Endothelial cell of umbilical vein (primary cell): ENCODE measurements around the gene TSPAN18. TPM values are rescaled to one million over a fixed set of nuclear protein-coding genes. Genes with fewer than 3 reads are reported as not detected.
A peak's percentile ranks its signal among the peaks of the same experiment; 100 is the strongest.

Experiments used
- BruUV-seq: library from RNA; stranded (reverse); fragments of 400-500 nt; replicated peaks from 2 replicates; lab custom pipeline; 2021; lab: Mats Ljungman, UMichigan
- CTCF ChIA-PET: fragments of 300-600, 350-600 bp; sonication (Branson Sonifier 250); formaldehyde crosslinking; loops from one replicate; lab custom pipeline; 2021; ENCODE audit warnings: antibody characterized with exemption, inconsistent platforms; lab: Charles Lee
- POLR2A ChIA-PET: fragments of 300-600, 350-600 bp; sonication (Branson Sonifier 250); formaldehyde crosslinking; loops from one replicate; lab custom pipeline; 2021; ENCODE audit warnings: antibody characterized with exemption, inconsistent platforms; lab: Charles Lee
- DNase-seq: peaks from one replicate; pipeline ENCODE4 v3.0.0-alpha.2; 2011; ENCODE audit warnings: low read depth, low spot score
- FAIRE-seq: peaks from 2 replicates; lab custom pipeline; 2011; peaks lifted over from hg19 to GRCh38; lab: Jason Lieb, UNC
- H2AFZ ChIP-seq: 2 replicates; pipeline ENCODE4 v1.6.0; 2012; ENCODE audit warnings: low read depth, low read length, control low read depth, inconsistent platforms
- H3K27ac ChIP-seq: 2 replicates; pipeline ENCODE4 v1.5.1; 2011; ENCODE audit warnings: low read depth, mild to moderate bottlenecking, control low read depth, low read length, moderate library complexity; ENCODE audit not compliant: insufficient read depth
- H3K27me3 ChIP-seq, 2 experiments: 2 replicates each; pipeline versions ENCODE4 v1.6.0 to v1.6.1; 2011; ENCODE audit warnings: low read length in 2 of 2, mixed read lengths in 1 of 2; ENCODE audit not compliant: control insufficient read depth in 2 of 2, insufficient read depth in 2 of 2
- H3K36me3 ChIP-seq, 2 experiments: 2 replicates in 1 of 2; 3 replicates in 1 of 2; pipeline ENCODE4 v1.5.1; 2011; ENCODE audit warnings: low read length in 2 of 2, mild to moderate bottlenecking in 1 of 2, moderate library complexity in 1 of 2; ENCODE audit not compliant: control insufficient read depth in 2 of 2, insufficient read depth in 2 of 2; ENCODE audit errors: extremely low read depth in 1 of 2
- H3K4me1 ChIP-seq: 3 replicates; pipeline ENCODE4 v1.5.1; 2011; ENCODE audit warnings: mild to moderate bottlenecking, low read length; ENCODE audit not compliant: control insufficient read depth, insufficient read depth; ENCODE audit errors: extremely low read depth
- H3K4me2 ChIP-seq: 2 replicates; pipeline ENCODE4 v1.6.1; 2011; ENCODE audit warnings: low read length, control low read depth, mixed read lengths; ENCODE audit not compliant: insufficient read depth
- H3K4me3 ChIP-seq, 3 experiments: fragments of 200-600 bp in 1 of 3; sonication (generic), shearing (Covaris generic) in 1 of 3; replicated peaks in 1 of 3; 2 replicates each; pipeline ENCODE4 v1.5.1; 2011 to 2016; ENCODE audit warnings: control low read depth in 3 of 3, low read length in 3 of 3, mild to moderate bottlenecking in 2 of 3, inconsistent platforms in 1 of 3, low read depth in 1 of 3, moderate library complexity in 1 of 3; ENCODE audit not compliant: insufficient read depth in 1 of 3
- H3K79me2 ChIP-seq: 2 replicates; pipeline ENCODE4 v1.6.0; 2012; ENCODE audit warnings: low read length, inconsistent platforms; ENCODE audit not compliant: control insufficient read depth, insufficient read depth
- H3K9ac ChIP-seq: replicated peaks from 2 replicates; pipeline ENCODE3; 2011; ENCODE audit warnings: low read length, control low read depth; ENCODE audit not compliant: insufficient read depth; ENCODE audit errors: extremely low read depth
- H3K9me1 ChIP-seq: replicated peaks from 3 replicates; pipeline ENCODE4 v1.6.0; 2011; ENCODE audit warnings: mild to moderate bottlenecking, low read length; ENCODE audit not compliant: control insufficient read depth, insufficient read depth; ENCODE audit errors: extremely low read depth
- H3K9me3 ChIP-seq: replicated peaks from 2 replicates; pipeline ENCODE4 v1.5.1; 2012; ENCODE audit warnings: low read length, inconsistent platforms; ENCODE audit not compliant: control insufficient read depth, insufficient read depth
- H4K20me1 ChIP-seq: replicated peaks from 2 replicates; pipeline ENCODE3; 2011; ENCODE audit warnings: mild to moderate bottlenecking, low read length; ENCODE audit not compliant: control insufficient read depth, insufficient read depth; ENCODE audit errors: extremely low read depth
- CTCF ChIP-seq, 2 donors: IDR thresholded peaks; 1 replicate in 1 of 2; 2 replicates in 1 of 2; pipeline ENCODE4 v1.5.1; 2011; ENCODE audit warnings: low read length in 2 of 2, mild to moderate bottlenecking in 2 of 2, moderate library complexity in 2 of 2, control low read depth in 1 of 2, inconsistent platforms in 1 of 2, low read depth in 1 of 2; ENCODE audit not compliant: insufficient read depth in 1 of 2; ENCODE audit errors: extremely low read depth in 1 of 2
- FOS ChIP-seq: IDR thresholded peaks from 2 replicates; pipeline ENCODE4 v1.6.1; 2011; ENCODE audit warnings: mild to moderate bottlenecking, low read length, moderate library complexity, borderline replicate concordance; ENCODE audit not compliant: insufficient read depth
- GATA2 ChIP-seq: IDR thresholded peaks from 2 replicates; pipeline ENCODE4 v1.7.0; 2011; ENCODE audit warnings: low read depth, mild to moderate bottlenecking, moderate library complexity, mixed read lengths, low read length; ENCODE audit not compliant: insufficient read length, insufficient read depth
- JUN ChIP-seq: IDR thresholded peaks from 2 replicates; pipeline ENCODE4 v1.6.1; 2011; ENCODE audit warnings: borderline replicate concordance, low read depth; ENCODE audit not compliant: insufficient read length, insufficient read depth
- MYC ChIP-seq: IDR thresholded peaks from one replicate; pipeline ENCODE4 v1.6.1; 2011; ENCODE audit warnings: mild to moderate bottlenecking, low read depth, low read length
- POLR2A ChIP-seq: IDR thresholded peaks from 2 replicates; pipeline ENCODE4 v1.6.1; 2012; ENCODE audit warnings: low read depth, mild to moderate bottlenecking, control low read depth, low read length
- dilution Hi-C: fragments of 300-500 bp; cut with MboI; formaldehyde crosslinking; loops from one replicate; pipeline ENCODE4 v1.15.0; 2019; ENCODE audit warnings: low sequenced_read_pairs; ENCODE audit not compliant: extremely low pct_ligation_motif_present
- intact Hi-C: fragments of 100-400 bp; cut with micrococcal nuclease; formaldehyde crosslinking; loops from one replicate; pipeline ENCODE4 v1.10.0; 2022
- polyA plus RNA-seq, 4 experiments: library from polyadenylated mRNA; depleted of rRNA in 3 of 4; stranded (reverse) in 3 of 4; unstranded in 1 of 4; fragments of >200 nt; gene quantifications; 2 replicates each; pipeline versions ENCODE4 v1.2.1 to v1.2.3, GENCODE V29; 2011 to 2012; ENCODE audit warnings: missing spikeins in 1 of 4
- total RNA-seq: library from RNA; stranded (reverse); gene quantifications from 2 replicates; pipeline ENCODE4 v1.2.3, GENCODE V29; 2021

TSPAN18 gene
- total and polyA plus RNA-seq, 2 donors (not counting 3 experiments of a cell fraction or from before 2014, with no cell fraction given): 32.2 to 118 TPM

GRCh38 chr11:44936525-44936924 lies 209.8 kb downstream of the TSPAN18 start:
- H3K4me2 ChIP-seq: no peak overlapping the region
- POLR2A ChIA-PET: interaction anchor here (1.3 kb wide), 1 partner anchor 169 kb away, joined by 10 read pairs; no protein-coding TSS in a partner anchor
- peak; percentile 82 for DNase-seq
- peak; percentile 93 for FAIRE-seq
- dilution Hi-C loops (no loop called here), intact Hi-C loops (loop anchor here (1.0 to 5.0 kb wide), 4 partner anchors 46 to 396 kb away; no protein-coding TSS in a partner anchor)
- no TSS peak for BruUV-seq
- H2AFZ ChIP-seq: no peak overlapping the region
- no peaks in the 10 kb centered on the region for H3K9me1 ChIP-seq
- H3K4me3 ChIP-seq: no peak overlapping the region
- no peaks in the 10 kb centered on the region for H3K4me1 ChIP-seq
- no peaks in the 10 kb centered on the region for H3K27me3 ChIP-seq
- H3K9ac ChIP-seq: no peak overlapping the region
- no peaks in the 10 kb centered on the region for H3K36me3 ChIP-seq
- no peak for TF ChIP-seq FOS
- TF ChIP-seq JUN: no peak
- TF ChIP-seq MYC: no peak
- no peak for TF ChIP-seq GATA2
- no peak for TF ChIP-seq POLR2A
- peak; percentile 78 to 91 for TF ChIP-seq CTCF (IDR thresholded peaks at IDR 0.05; ENCODE audit: extremely low read depth in 1 of 2, insufficient read depth in 1 of 2, low read depth in 1 of 2, low read length in 2 of 2)
- CTCF ChIA-PET: interaction anchor here (0.5 to 24.5 kb wide), 54 partner anchors 9 to 835 kb away, joined by 3 to 1618 read pairs (median 4); partner anchors contain the start of genes SYT13 and TP53I11
- no peaks in the 10 kb centered on the region for H3K79me2 ChIP-seq
- no peak overlapping the region for H3K27ac ChIP-seq
- no peaks in the 10 kb centered on the region for H4K20me1 ChIP-seq
- no peaks in the 10 kb centered on the region for H3K9me3 ChIP-seq
